NT2/D1 (cell line): ENCODE data around the gene KIZ.

Source experiments
- SUZ12 ChIP-seq: IDR thresholded peaks from 2 replicates; pipeline ENCODE4 v1.6.1; 2011; ENCODE audit not compliant: insufficient read length, insufficient read depth; ENCODE audit errors: extremely low read depth
- YY1 ChIP-seq: IDR thresholded peaks from 2 replicates; pipeline ENCODE4 v1.6.1; 2011; ENCODE audit not compliant: insufficient read length, insufficient read depth
- ZNF274 ChIP-seq: IDR thresholded peaks from 2 replicates; pipeline ENCODE4 v1.6.1; 2011; ENCODE audit warnings: mild to moderate bottlenecking, low read depth, low read length

GRCh38 chr20:21294755-21295154 lies 168.9 kb downstream of the KIZ start:
- no peak for TF ChIP-seq YY1
- TF ChIP-seq ZNF274 = no peak
- TF ChIP-seq SUZ12 = no peak
